ENCODE measurements around the gene CFL1.
A peak's percentile ranks its signal among the peaks of the same experiment; 100 is the strongest.

DNA sequence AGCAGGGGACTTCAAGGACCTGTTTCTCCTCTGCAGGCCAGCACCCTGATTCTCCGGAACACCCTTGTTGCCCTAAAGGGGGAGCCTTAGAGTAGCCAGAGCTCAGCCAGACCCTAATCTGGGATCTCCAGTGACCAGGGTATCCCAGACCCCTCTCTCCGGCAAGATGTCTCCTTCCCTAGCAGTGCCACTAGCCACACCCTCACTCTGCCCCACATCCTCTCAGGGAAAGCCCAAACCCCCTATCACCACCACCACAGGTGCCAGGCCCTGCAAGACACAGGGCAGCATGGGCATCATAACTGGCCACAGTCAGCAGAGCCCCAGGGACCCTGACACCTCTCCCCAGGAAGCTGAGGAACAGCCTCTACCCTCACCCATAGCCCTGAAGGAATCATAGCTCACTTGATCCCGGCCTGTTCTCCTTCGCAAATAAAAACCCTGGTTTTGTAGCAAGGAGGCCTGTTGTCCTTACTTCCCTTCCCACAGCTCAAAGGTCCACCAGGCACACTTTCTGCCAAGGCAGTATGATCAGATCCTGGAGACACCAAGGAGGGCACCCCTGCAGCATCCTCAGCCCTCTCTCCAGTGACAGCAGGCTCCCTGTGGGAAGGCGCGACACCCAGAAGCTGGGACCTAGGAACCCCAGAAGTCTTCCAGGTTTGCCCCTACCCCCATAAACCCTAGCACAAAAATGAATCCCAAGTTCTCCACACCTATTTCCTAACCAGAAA lies 4.6 kb downstream of the CFL1 start:
- TF ChIP-seq, protein P1, sequence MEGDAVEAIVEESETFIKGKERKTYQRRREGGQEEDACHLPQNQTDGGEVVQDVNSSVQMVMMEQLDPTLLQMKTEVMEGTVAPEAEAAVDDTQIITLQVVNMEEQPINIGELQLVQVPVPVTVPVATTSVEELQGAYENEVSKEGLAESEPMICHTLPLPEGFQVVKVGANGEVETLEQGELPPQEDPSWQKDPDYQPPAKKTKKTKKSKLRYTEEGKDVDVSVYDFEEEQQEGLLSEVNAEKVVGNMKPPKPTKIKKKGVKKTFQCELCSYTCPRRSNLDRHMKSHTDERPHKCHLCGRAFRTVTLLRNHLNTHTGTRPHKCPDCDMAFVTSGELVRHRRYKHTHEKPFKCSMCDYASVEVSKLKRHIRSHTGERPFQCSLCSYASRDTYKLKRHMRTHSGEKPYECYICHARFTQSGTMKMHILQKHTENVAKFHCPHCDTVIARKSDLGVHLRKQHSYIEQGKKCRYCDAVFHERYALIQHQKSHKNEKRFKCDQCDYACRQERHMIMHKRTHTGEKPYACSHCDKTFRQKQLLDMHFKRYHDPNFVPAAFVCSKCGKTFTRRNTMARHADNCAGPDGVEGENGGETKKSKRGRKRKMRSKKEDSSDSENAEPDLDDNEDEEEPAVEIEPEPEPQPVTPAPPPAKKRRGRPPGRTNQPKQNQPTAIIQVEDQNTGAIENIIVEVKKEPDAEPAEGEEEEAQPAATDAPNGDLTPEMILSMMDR (IDR thresholded peaks at IDR 0.05): peak in 1 of 6 experiments; percentile 3
- no peak for TF ChIP-seq POLR2A (IDR thresholded peaks at IDR 0.05)
